Adrenal gland (tissue), 5 donors: ENCODE measurements around the gene ARHGAP22.

ENCODE experiments used
- CTCF ChIP-seq, 6 experiments: fragments of 450-650 bp in 4 of 6; fragments of 200-600 bp in 2 of 6; sonication (generic) in 1 of 6; IDR thresholded peaks; 1 replicate in 5 of 6; 2 replicates in 1 of 6; pipeline versions ENCODE4 v1.5.1 to v1.8.0; 2016 to 2021; ENCODE audit warnings: antibody characterized with exemption in 6 of 6, mild to moderate bottlenecking in 2 of 6, moderate library complexity in 1 of 6
- POLR2A ChIP-seq, 2 donors: fragments of 450-650 bp; IDR thresholded peaks; one replicate each; pipeline ENCODE4 v1.6.1; 2017; ENCODE audit warnings: antibody characterized with exemption in 2 of 2, mild to moderate bottlenecking in 2 of 2, moderate library complexity in 1 of 2
- donor health status: DM: no; HTN: no; CAD: no.

- TF ChIP-seq CTCF (IDR thresholded peaks at IDR 0.05) (peak in 4 of 6 experiments; percentile 9 to 25 (median 22)), POLR2A (IDR thresholded peaks at IDR 0.05) (no peak)
Measured at GRCh38 chr10:48509974-48510692, 94.7 kb downstream of the ARHGAP22 start.
